Ramos (cell line): Measurements from ENCODE around the gene NACC2.

Source experiments
- in situ Hi-C: fragments of 300-500 bp; cut with MboI; formaldehyde crosslinking; loops from one replicate; pipeline ENCODE4 v1.14.3; 2022; ENCODE audit warnings: low sequenced_read_pairs; ENCODE audit not compliant: unreplicated experiment

The NACC2 gene

DNA sequence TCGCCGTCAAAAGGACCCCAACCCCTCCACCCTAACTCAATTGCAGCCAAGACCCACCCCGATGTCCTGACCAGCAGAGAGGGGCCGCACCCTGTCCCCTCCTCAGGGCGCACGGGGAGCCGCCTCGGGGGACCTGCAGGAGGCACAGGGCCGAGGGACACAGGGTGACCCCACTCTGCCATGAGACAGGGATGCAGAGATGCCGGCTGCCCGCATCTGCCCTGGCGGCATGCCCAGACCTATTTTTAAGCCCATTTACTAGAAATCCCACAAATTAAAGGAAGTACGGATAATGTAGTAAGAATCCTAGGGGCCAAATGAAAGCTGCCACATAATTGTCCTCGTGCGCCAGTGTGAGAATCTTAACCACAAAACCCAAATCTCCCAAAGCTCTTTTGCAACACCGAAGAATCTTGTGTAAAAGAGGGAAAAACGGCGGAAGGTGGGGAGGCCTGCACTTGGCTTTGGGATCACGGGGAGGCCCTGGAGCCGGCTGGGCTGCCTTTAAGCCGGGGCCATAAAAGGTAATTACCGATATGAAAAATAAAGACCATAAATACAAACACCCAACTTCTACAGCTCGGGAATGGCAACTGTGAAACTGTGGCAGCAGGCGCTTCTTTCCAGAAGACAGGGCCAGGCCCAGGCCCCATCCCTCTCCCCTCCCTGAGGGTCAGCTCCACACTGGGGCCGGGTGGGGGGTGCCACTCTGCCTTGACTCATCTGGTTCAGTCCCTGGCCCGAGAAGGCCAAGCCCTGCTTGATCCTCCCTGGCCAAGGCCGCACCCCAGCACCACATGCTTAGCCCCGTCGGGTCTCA, 35.0 kb downstream of the NACC2 start:
- in situ Hi-C loops = no loop called here

DNA sequence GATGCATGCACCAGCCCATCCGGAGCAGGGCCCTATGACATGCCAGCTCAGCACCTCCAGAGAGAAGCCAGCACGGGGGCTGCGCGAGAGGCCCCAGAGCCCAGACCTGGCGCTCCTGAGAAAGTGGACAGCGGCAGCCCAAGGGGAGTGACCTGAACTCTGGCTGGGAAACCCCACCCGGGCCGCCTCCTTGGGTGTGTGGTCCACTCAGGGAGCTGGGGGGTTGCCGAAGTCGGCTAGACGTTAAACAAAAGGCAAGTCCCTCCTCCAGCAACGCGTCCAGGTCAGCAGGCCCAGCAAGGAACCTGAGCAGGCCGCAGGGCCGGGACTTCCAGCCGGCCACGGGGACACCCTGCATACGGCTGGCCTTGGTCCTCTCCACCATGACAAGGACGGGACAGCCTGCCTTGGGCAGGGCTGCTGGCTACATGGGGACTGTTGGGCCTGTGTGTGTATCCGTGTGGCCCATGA, 35.7 kb downstream of the NACC2 start:
- in situ Hi-C loops = no loop called here

DNA sequence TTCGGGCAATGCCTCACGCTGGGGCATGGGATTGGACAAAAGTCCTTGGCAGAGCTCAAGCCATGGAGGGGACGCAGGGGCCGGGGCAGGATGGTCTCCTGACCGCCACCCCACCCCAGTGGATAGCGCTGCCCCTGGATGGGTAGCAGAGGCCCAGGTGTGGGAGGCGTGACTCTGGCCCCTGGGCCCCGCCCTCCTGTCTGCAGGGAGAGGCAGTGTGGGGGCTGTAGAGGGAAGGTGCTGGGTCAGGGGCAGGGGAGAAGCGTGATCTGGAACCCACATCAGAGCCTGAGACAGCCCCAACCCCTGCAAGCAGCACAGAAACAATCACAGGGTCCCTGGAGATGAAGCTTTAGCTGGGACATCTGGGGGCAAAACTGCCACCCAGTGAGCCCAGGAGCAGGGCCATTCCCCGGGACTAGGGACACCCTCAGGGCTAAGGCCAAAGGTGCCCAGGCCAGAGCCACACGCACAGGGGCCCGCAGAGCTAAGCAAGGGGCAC, 36.2 kb downstream of the NACC2 start:
- in situ Hi-C loops = no loop called here

DNA sequence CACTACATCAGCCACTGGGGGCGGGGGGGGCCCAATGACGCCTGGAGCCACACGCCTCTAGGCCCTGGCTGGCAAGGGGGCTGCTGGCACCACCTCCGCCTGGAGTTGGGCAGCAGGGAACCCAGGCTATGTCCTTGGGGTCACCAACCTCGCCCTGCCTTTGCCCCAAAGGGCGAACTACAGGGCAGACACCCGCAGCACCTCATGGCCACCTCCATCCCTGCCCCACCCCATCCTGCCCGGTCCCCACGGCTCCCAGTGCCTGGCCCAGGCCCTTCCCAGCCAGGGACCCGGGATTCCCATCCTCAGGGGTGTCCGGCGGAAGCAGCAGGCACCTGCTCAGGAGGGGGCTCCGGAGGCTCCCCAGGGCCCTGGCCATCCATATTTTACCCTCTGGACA, 37.0 kb downstream of the NACC2 start:
- in situ Hi-C loops = no loop called here

DNA sequence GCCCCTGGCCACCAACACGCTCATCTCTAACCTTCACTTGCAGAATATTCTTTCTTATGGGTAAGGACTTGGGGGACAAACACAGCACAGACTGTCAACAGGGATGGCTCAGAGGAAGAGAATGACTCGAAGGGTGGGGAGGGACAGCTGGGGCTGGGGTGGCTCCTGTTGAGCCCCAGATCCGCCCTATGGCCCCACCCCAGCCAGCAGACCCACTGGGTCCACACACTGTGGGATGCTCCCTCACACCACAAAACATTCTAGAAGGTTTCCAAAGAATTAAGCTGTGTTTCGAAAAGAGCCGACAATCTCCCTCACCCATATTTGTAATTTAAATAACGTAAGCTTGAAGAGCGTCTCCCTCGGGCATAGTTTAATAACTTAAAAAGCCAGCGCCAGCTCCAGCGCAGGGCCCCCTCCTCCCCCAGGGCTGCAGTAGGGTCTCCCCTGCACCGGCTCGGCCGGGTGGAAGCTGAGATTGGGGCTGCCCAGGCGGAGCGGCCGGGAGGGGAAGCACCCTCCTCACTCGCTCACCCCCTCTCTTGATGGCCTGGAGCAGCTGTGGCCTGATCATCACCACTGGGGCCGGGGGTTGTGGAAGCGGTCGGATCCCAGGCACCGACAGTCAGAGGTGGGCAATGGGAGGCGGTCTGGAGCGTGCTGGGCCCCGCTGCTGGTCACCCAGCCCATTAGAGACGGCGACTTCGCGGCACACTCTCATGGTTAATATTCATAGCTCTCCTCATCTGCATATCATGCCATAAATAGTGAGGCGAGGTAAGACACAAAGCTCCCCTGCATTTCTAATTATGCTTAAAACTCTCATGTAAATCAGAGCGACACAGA, 37.6 kb downstream of the NACC2 start:
- in situ Hi-C loops = no loop called here

DNA sequence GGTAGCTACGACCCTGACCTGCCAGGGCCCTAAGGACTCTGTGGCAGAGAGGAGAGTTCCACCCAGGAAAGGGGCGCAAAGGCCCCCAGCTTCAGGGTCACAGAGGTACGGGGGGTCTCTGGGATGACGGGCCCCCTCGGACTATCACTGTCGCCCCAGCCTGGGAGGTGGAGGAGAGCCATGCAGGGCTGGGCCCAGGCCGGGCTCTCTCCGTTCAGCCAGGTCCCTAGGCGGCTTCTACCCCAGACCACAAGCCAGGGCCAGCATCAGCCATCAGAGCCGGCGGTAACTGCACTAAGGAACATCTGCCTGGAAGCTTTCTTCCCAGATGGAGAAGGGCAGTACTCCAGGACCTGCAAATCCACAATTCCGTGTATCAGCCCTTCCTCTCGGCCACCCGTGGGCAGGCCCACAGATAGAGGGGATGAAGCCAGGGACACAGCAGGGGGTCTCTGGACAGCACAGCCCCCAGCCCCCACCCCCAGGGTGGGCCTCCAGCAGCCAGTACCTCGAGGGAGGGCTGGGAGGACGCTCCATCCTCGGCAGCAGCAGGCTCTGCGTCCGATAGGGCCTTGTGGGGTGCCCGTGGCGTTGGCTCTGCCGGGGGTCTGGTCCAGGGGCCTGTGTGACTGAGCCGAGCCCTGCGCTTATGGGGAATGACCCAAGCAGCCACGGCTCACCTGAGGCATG, 38.4 kb downstream of the NACC2 start:
- in situ Hi-C loops = no loop called here

DNA sequence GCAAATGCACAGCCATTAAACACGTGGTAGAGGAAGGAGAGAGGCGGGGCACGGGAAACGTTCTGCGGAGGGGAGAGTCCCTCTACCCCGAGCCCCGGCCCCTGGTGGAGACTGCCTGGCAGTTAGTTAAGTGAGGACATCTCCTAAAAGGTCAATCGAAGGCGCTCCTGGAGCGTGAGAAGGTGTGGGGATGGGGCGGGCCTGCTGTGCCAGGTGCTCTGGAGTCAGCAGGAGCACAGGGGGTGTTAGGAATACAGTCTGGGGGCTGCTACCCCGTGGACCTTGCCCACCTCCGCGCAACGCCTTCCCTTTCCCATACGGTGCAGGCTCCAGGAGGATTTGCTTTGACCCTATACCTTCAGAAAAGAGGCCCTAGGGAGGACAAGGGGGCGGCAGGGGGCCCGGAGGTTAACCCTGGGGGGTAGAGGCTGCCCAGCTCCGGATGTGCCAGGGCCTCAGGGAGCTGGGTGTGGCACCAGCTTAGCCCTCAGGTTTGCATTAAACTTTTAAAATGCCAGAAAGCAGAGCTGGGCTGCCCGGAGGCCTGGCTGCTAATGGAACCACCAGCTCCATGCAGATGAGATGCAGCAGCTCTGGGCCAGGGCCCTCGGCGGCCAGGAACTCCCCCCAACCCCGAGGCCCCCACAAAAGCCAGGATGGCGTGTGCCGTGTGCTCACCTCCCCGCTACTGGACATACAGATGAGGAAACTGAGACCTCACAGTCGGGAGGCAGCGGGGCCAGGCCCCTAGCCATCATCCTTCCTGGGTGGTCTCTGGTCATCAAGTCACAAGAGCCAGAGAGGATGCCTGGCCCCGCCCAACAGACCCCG, 39.2 kb downstream of the NACC2 start:
- in situ Hi-C loops = no loop called here

DNA sequence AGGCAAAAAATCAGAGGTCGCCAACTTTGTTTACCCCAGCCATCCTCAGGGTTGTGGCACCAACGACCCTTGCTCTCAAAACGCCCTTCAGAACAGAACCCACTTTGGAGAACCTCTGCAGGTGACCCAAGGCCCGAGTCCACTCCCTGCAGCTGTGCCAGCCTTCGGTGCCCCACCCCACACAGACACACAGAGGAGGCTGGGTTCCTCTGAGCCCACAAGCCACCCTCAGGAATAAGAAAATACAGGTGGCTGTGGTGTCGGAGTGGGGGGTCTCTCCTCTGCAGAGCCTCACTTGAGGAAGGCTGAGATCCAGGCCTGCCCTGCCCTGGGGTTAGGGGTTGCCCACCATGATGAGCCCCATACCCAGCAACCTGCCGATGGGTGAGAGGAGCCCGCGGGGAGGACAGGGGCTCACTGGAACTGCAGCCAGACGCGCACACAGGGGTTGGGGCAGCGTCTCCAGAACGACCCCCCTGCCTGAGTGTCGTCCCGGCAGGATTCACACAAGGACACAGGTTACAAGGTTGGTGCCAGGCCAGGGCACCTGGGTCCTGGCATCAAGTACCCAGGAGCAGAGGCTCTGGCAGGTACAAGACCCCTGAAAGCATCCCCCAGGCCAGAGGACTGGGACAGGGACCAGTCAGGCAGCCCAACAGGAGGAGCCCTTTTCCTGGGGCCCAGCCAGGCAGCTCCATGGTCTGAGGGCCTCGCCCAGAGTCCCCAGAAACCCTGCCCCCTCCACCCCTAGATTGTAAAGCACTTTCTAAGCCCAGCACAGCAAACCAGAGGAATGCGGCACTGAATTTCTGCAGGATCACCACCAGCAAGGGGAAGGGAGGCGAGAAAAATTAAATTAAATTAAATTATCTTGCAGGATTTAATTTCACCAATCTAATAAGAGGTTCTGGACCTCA, 40.0 kb downstream of the NACC2 start:
- in situ Hi-C loops = no loop called here

DNA sequence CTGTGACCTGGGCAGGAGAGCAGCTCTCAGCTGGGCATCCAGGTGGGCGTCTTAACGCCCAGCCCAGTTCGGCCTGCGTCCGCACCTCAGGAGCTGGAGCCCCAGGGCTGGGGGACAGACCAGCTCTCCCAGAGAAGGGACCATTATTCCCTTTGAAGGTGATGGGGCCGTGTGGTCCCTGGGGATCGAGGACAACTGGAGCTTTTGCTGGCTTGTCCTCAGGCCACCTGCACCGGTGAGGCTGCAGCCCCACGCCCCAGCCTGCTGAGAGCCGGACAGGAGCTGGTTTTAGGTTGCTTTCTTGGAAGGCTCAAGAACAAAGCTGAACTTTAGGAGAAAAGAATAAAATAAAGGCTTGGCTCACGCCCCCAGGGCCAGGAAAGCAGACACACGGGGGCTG, 40.9 kb downstream of the NACC2 start:
- in situ Hi-C loops = no loop called here

DNA sequence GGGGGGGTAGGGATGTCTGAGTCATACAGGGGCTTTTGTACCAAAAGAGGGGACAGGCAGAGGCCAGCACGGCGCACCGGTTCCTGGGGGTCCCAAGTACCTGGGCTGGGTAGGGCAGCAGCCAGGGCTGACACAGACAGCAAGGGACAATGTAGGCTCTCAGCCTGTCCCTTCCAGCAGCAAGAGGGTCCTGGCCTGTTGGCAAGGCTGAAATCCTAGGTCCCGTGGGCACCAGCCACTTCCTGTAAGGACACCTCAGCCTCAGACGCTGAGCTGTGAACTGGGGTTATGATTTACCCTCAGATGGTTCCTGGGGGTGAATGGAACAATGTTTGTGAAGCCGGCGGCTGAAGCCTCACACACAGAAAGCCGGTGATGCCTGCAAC, 41.3 kb downstream of the NACC2 start:
- in situ Hi-C loops = no loop called here

DNA sequence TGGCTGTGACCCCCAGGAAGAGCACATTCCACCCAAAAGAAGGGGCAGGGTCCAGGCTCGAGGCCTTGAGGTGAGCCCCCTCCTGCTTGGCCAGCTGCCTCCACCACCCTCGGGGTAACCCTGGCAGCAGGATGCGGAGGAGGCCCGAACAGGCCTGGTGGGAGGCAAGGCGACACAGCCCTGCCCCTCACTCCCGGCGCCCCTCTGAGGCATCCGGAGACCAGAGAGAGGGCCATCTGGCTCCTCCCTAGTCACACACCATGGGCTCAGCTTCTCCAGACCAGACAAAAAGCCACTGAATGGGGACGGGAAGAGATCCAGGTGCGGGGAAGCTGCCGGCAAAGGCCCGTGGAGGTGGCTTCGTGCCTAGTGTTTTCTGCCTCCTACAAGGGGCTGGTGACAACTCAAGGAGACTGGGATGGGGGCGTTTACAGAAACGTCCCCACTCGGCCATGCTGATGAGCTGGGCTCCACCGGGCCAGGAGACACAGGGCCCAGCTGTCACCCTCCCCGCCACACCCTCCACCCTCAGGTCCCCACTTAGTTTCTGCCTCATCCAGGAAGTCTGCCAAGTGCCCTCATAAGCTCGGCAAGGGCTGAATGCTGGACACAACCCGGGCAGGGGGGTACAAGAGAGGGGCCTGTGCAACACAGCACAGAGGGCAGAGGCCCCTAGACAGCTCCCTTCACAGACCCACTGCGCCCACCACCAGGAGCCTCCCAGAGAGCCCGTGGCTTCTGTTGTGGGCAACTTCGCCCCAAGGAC, 41.9 kb downstream of the NACC2 start:
- in situ Hi-C loops = no loop called here

DNA sequence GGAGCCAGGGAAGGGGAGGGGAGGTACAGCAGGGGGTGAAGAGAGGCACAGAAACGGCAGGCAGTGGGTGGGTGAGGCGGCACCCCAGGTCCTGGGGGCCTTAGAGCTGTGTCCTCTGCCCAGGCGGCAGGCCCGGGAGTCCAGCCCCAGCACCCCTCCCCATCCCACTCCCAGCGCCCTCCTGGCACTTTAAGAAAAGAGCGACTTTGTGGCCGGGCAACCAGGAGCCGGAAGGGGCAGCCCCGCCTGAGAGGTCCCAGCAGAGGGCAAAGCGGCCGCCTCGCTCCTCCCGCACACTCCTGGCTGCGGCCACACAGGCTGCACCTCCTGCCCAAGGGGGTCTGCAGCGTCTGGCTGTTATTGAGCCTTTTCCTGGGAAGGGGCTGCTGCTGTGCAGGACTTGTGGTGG, 42.6 kb downstream of the NACC2 start:
- in situ Hi-C loops = no loop called here

DNA sequence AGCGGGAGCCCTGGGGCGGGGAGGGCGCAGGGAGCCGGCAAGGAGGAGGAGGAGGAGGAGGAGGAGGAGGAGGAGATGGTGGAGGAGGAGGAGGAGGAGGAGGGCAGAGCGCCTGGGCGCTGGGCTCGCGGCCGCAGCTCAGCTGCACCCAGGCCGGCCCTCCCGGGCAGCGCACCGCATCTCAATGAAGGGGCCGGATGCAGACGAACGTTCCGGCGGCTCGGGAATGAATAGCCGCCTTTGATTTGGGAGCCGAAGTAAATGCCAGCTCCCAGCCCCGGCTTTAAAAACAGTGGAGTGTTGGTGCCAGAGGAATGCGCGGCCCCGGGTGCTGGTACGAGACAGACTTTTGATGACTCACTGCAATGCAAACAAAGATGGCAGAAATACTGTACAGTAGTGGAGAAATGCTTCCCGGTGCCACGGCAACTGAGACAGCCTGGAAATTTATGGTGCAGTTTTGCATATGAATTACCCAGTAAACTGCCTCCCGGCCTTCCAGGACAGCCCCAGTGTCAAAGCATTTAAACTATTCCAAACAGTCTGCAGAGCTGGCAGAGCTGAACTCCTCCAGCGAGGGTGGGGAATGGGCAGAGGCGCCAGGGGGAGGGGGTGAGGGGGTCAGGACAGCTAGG, 43.1 kb downstream of the NACC2 start:
- in situ Hi-C loops = no loop called here

DNA sequence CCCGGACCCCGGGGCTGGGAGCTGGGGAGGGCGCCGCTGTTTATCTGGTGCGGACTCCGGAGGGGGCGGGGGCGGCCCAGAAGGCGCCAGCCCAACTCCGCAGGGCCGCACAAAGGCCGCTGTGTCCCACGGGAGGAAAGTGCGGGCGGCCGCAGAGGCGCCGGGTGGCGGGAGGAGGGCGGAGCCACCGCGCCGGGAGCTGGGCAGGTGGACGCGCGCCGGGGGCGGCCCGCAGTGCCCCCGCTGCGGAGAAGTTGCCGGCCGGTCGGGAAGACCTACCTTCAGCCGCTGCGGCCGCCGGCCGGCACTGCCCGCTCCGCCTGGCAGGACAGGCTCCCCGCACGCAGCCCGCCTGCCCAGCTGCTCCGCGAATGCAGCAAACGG, 43.6 kb downstream of the NACC2 start:
- in situ Hi-C loops = no loop called here

DNA sequence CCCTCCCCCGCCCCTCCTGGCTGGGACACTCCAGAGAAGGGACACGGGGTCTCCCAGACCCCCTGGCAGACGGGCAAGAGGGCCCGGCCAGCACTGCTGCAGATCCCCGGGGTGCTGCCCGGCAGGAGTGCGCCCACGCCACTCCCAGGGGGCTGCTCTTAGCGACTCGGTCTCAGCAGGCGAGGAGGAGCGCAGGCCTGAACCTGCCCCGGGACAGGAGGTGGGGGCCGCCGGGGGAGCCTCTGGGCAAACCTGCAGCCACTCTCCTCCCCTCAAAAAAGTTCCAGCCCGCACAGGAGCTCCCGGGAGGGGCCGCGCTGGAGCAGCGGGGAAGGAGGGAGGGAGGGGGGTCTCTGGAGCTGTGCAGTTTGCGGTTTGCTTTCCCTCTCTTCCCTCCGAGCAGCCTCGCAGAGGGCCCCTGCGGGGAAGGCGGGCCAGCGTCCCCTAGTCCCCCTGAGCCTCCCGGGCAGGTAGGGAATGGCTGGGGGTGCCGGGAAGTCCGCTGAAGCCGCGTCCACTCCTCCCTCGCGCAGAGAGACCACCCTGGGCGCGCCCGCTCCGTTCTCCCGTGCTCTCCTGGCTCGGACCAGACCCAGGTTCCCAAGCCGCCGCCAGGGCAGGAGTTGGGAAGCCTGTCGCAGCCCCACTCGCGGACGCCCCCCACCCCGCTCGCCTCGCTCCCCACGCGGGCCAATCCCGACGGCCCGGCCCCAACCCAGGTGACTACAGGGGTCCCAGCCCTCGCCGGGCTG, 44.2 kb downstream of the NACC2 start:
- in situ Hi-C loops = no loop called here

DNA sequence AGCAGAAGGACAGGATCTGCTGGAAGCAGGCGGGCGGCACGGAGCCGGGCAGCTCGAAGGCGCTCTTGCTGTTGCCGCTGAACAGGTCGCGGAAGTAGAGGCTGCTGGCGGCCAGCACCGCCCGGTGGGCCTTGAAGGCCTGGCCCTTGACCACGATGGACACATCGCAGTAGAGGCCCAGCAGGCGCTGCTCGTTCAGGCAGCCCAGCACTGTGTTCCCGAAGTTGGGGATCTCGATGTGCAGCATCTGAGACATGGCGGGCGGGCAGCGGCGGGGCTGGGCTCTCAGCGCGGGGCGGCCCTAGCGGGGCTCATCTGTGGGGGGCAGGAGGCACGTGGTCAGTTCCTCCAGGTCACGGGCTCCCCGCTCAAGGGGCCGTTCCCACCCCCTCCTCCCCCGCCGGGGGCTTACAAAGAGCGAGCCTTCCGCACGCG, 44.8 kb downstream of the NACC2 start:
- in situ Hi-C loops = no loop called here
